Vagina (tissue), 2 donors: ENCODE results near the gene ADGRL2. TPM values are rescaled to one million over a fixed set of nuclear protein-coding genes. Genes with fewer than 3 reads are reported as not detected.

Experiments
- DNase-seq, 2 donors: peaks; one replicate each; pipeline ENCODE4 v3.0.0-alpha.2; 2017; ENCODE audit errors: extremely low spot score in 2 of 2
- H3K27ac ChIP-seq: fragments of 200-600 bp; sonication (generic); one replicate; pipeline ENCODE4 v1.5.1; 2019
- H3K27me3 ChIP-seq: fragments of 200-600 bp; sonication (generic); one replicate; pipeline ENCODE4 v1.5.1; 2019
- H3K36me3 ChIP-seq, 2 donors: fragments of 200-600 bp; sonication (generic); one replicate each; pipeline ENCODE4 v1.5.1; 2017 to 2019
- H3K4me1 ChIP-seq: fragments of 200-600 bp; sonication (generic); one replicate; pipeline ENCODE4 v1.5.1; 2019
- H3K4me3 ChIP-seq, 2 donors: fragments of 200-600 bp; sonication (generic); 1 replicate in 1 of 2; 2 replicates in 1 of 2; pipeline ENCODE4 v1.5.1; 2016 to 2019
- H3K9me3 ChIP-seq: fragments of 200-600 bp; sonication (generic); one replicate; pipeline ENCODE4 v1.5.1; 2019
- CTCF ChIP-seq, 3 experiments: fragments of 450-650 bp in 2 of 3; fragments of 200-600 bp in 1 of 3; sonication (generic) in 1 of 3; IDR thresholded peaks; one replicate each; pipeline ENCODE4 v1.5.1; 2017 to 2019; ENCODE audit warnings: antibody characterized with exemption in 3 of 3, mild to moderate bottlenecking in 2 of 3, moderate library complexity in 2 of 3
- POLR2A ChIP-seq, 2 donors: fragments of 450-650 bp; IDR thresholded peaks; one replicate each; pipeline ENCODE4 v1.6.1; 2017; ENCODE audit warnings: antibody characterized with exemption in 2 of 2, mild to moderate bottlenecking in 2 of 2, moderate library complexity in 2 of 2
- POLR2AphosphoS5 ChIP-seq, 2 donors: sonication (generic); formaldehyde crosslinking; IDR thresholded peaks; one replicate each; pipeline ENCODE4 v1.9.0; 2017; ENCODE audit warnings: antibody characterized with exemption in 2 of 2, mild to moderate bottlenecking in 2 of 2, low read depth in 1 of 2; ENCODE audit not compliant: insufficient read depth in 1 of 2
- intact Hi-C: fragments of 100-400 bp; cut with DNase I; formaldehyde crosslinking; loops from one replicate; pipeline ENCODE4 v1.15.1; 2023
- total RNA-seq: library from RNA; depleted of rRNA; stranded (reverse); fragments of >200 nt; gene quantifications from one replicate; pipeline ENCODE4 v1.2.3, GENCODE V29; 2016

The ADGRL2 gene
- total RNA-seq, 1 donor from 2014 or later = 68.0 TPM

DNA sequence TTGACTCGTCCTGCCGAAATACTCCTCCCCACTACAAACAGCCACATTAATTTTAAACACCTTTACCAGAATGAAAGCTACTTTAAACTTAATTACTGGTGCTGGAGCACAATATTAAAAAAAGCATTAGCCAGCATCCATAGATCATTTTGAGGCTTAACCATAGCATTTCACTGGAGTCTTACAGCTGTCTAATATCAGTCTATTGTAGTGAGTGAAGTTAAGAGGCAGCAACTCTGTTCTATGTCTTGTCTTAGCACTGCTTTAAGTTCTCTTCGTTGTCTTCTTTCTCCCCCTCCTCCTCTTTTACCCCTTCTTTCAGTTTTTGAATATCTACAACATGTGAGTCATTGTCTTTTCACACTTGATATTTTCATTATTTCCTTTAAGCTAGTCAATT lies 49.3 kb downstream of the ADGRL2 start:
- Histone ChIP-seq H3K27me3 (no peaks in the 10 kb centered on the region), H3K36me3 (no peaks in the 10 kb centered on the region), H3K9me3 (no peaks in the 10 kb centered on the region), H3K27ac (no peak overlapping the region), H3K4me3 (no peak overlapping the region), H3K4me1 (no peaks in the 10 kb centered on the region)
- intact Hi-C loops = no loop called here
- TF ChIP-seq CTCF (IDR thresholded peaks at IDR 0.05) (no peak), POLR2A (IDR thresholded peaks at IDR 0.05) (no peak), POLR2AphosphoS5 (IDR thresholded peaks at IDR 0.05; ENCODE audit: insufficient read depth in 1 of 2, low read depth in 1 of 2) (no peak)
- no peak for DNase-seq

- no peak overlapping the region for H3K27ac ChIP-seq
- no peaks in the 10 kb centered on the region for H3K27me3 ChIP-seq
- no peaks in the 10 kb centered on the region for H3K4me1 ChIP-seq
- H3K36me3 ChIP-seq = no peaks in the 10 kb centered on the region
- TF ChIP-seq POLR2AphosphoS5 (IDR thresholded peaks at IDR 0.05; ENCODE audit: insufficient read depth in 1 of 2, low read depth in 1 of 2) = no peak
- TF ChIP-seq CTCF (IDR thresholded peaks at IDR 0.05) = no peak
- no peak for TF ChIP-seq POLR2A (IDR thresholded peaks at IDR 0.05)
- intact Hi-C loops = no loop called here
- no peaks in the 10 kb centered on the region for H3K9me3 ChIP-seq
- H3K4me3 ChIP-seq = no peak overlapping the region
- DNase-seq = no peak
Observed at GRCh38 chr1:81850495-81850894, 49.8 kb downstream of the ADGRL2 start.

DNA sequence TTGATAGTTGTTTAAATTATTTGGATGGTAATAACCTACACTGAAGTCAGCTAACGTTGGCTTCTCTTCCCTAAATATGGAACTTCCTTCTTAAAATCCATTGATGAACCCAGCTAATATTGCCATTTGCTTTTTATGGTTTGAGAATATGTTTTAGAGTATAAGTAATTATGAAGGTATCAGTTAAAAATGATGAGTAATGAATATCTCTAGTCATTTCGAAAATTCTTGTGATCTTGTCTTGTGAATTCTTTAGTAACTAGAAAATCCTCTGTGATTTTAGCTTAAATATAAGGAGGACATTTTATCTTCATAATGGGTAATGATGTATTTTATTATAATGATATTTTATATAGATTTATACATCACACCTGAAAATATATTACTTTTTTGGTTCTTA lies 50.5 kb downstream of the ADGRL2 start:
- DNase-seq = no peak
- no peak overlapping the region for H3K4me3 ChIP-seq
- intact Hi-C loops = no loop called here
- no peaks in the 10 kb centered on the region for H3K4me1 ChIP-seq
- no peaks in the 10 kb centered on the region for H3K36me3 ChIP-seq
- no peak overlapping the region for H3K27ac ChIP-seq
- no peaks in the 10 kb centered on the region for H3K9me3 ChIP-seq
- TF ChIP-seq CTCF (IDR thresholded peaks at IDR 0.05) (no peak), POLR2A (IDR thresholded peaks at IDR 0.05) (no peak), POLR2AphosphoS5 (IDR thresholded peaks at IDR 0.05; ENCODE audit: insufficient read depth in 1 of 2, low read depth in 1 of 2) (no peak)
- H3K27me3 ChIP-seq = no peaks in the 10 kb centered on the region

DNA sequence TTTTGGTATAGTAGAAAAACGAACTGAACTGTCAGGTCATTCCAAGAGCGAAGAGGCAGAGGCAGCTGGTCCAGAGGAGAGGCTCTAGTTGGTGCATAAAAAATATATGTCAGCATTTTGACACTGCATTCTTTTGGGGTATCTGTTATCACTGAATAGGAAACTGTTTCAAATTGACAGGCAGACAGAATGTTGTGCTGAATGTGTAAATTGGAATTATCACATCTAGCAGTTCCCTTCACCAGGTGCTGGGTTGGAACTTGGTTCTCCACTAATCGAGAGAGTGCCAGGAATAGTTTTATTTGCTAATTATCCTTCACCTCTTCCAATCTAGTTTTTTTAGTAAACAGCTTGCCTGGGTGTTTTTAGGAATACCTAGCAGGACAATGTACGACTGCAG lies 52.2 kb downstream of the ADGRL2 start:
- intact Hi-C loops = no loop called here
- H3K27ac ChIP-seq = no peak overlapping the region
- H3K27me3 ChIP-seq = no peaks in the 10 kb centered on the region
- no peaks in the 10 kb centered on the region for H3K9me3 ChIP-seq
- no peaks in the 10 kb centered on the region for H3K4me1 ChIP-seq
- TF ChIP-seq CTCF (IDR thresholded peaks at IDR 0.05) (no peak), POLR2AphosphoS5 (IDR thresholded peaks at IDR 0.05; ENCODE audit: insufficient read depth in 1 of 2, low read depth in 1 of 2) (no peak), POLR2A (IDR thresholded peaks at IDR 0.05) (no peak)
- no peaks in the 10 kb centered on the region for H3K36me3 ChIP-seq
- DNase-seq = no peak
- no peak overlapping the region for H3K4me3 ChIP-seq

DNA sequence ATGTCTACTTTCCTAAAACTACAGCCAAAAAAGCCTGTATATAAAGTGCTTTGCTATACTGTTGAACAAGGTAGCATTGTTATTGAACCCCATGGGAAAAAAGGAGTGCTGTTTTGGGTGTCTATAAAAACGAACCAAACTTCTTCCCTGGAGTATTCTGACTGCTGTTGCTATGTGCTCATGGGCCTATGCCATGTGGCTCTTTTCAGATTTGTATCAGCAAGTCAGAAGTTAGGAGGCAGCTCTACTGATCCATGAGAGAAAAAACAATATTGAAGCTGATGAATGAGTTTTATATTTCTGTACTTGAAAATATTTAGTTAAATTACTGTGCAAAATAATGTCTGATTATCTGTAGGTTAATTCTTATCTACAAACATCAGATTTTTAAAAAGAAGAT lies 66.5 kb downstream of the ADGRL2 start:
- Histone ChIP-seq H3K4me1 (peaks cover 13% of the 10 kb centered on the region), H3K4me3 (no peak overlapping the region), H3K9me3 (no peaks in the 10 kb centered on the region), H3K27ac (no peak overlapping the region), H3K36me3 (no peaks in the 10 kb centered on the region), H3K27me3 (no peaks in the 10 kb centered on the region)
- intact Hi-C loops = no loop called here
- TF ChIP-seq CTCF (IDR thresholded peaks at IDR 0.05) (no peak), POLR2AphosphoS5 (IDR thresholded peaks at IDR 0.05; ENCODE audit: insufficient read depth in 1 of 2, low read depth in 1 of 2) (no peak), POLR2A (IDR thresholded peaks at IDR 0.05) (no peak)
- DNase-seq = no peak
